ENCODE measurements around the gene FURIN. TPM values are rescaled to one million over a fixed set of nuclear protein-coding genes. Genes with fewer than 3 reads are reported as not detected.
A peak's percentile ranks its signal among the peaks of the same experiment; 100 is the strongest.

The FURIN gene
- total RNA-seq, 1 experiment from 2014 or later, result 62.0 TPM

DNA sequence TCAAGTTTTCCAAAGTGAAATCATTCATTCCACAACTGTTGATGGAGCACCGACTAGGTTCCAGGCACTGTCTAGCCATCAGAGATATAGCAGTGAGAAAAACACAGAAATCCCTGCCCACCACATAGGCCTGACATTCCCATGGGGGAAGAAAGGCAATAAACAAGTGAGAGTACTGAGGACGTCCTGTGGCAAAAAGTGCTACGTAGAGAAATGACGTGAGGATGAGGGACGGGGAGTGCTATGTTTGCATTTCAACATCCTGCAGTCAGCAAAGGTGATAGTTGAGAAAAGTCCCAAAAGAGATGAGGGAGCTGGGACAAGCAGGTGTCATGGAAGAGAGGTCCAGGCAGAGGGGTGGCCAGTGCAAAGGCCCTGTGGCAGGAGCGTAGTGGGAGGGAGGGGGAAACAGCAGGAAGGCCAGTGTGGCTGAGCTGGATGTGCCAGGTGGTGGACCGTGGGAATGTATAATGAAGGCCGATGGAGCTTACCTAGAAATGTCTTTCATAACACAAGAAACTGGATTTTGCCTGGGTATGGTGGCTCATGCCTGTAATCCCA, 10.4 kb upstream of the FURIN start:
- Histone ChIP-seq H3K4me1 (ENCODE audit: control insufficient read depth, insufficient read depth, low read length) (peaks cover 23% of the 10 kb centered on the region), H3K27me3 (ENCODE audit: control insufficient read depth, insufficient read depth, low read length) (no peaks in the 10 kb centered on the region), H3K9me3 (ENCODE audit: control insufficient read depth, insufficient read depth, low read depth, low read length) (no peaks in the 10 kb centered on the region), H3K4me3 (ENCODE audit: low read depth in 2 of 2, low read length in 2 of 2) (no peak overlapping the region), H3K27ac (ENCODE audit: low read length) (no peak overlapping the region), H3K36me3 (ENCODE audit: control insufficient read depth, insufficient read depth, low read length) (no peaks in the 10 kb centered on the region)
- ChIA-PET POLR2A (no interaction called here), CTCF (no interaction called here)
- TF ChIP-seq POLR2AphosphoS5 (IDR thresholded peaks at IDR 0.05; ENCODE audit: low read depth, low read length), result no peak
- TF ChIP-seq, protein P1, sequence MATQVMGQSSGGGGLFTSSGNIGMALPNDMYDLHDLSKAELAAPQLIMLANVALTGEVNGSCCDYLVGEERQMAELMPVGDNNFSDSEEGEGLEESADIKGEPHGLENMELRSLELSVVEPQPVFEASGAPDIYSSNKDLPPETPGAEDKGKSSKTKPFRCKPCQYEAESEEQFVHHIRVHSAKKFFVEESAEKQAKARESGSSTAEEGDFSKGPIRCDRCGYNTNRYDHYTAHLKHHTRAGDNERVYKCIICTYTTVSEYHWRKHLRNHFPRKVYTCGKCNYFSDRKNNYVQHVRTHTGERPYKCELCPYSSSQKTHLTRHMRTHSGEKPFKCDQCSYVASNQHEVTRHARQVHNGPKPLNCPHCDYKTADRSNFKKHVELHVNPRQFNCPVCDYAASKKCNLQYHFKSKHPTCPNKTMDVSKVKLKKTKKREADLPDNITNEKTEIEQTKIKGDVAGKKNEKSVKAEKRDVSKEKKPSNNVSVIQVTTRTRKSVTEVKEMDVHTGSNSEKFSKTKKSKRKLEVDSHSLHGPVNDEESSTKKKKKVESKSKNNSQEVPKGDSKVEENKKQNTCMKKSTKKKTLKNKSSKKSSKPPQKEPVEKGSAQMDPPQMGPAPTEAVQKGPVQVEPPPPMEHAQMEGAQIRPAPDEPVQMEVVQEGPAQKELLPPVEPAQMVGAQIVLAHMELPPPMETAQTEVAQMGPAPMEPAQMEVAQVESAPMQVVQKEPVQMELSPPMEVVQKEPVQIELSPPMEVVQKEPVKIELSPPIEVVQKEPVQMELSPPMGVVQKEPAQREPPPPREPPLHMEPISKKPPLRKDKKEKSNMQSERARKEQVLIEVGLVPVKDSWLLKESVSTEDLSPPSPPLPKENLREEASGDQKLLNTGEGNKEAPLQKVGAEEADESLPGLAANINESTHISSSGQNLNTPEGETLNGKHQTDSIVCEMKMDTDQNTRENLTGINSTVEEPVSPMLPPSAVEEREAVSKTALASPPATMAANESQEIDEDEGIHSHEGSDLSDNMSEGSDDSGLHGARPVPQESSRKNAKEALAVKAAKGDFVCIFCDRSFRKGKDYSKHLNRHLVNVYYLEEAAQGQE (IDR thresholded peaks at IDR 0.05; ENCODE audit: insufficient read depth in 1 of 2, low read depth in 2 of 2, low read length in 1 of 2), result no peak
- BruUV-seq (replicated peaks), result no TSS peak
- ATAC-seq (no peak), DNase-seq (ENCODE audit: low read depth, low spot score) (no peak)
- in situ Hi-C loops (cut with HindIII; ENCODE audit: low pct_unique_long_range_greater_than_20kb, low sequenced_read_pairs), result no loop called here
- intact Hi-C loops (cut with micrococcal nuclease; ENCODE audit: unreplicated experiment), result no loop called here

DNA sequence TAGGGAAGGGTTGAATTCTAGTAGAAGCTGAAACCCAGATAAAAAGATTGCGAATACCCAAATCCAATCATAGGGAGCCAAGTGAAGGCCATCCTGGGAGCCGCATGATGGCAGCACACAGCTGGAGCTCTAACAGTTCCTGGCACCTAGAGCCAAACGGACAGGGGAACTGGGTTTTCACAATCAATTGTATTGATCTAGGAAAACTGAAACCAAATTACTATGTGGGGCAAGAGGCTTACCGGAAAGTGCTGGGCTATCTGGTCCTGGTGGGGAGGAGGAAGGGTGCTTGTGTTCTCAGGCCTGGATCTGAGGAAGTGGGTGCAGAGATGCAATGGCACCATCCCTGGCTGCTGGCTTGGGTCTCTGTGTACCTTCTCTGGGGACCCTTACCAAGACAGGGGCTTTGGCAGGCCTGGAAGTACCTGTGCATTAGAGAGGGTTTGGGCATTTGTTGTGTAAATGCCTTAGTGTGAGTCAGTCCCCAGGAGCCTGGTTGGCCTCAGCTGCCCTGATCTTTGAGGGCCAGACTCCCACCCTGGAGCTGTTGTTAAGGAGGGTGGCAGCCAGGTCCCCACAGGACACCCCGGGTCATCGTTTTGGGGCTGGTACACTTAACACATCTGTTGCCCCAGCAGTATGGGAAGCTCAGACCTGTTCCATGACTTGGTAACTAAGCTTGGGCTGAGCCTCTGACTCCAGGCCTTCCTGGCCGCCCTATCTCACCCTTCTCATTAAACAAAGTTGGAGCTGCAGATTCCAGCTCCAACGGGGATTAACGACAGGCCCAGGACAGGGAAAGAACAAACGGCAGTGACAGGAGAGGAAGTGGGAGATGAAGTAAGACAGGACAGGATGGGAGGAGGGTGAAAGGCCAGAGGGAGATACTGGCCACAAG, 8.9 kb upstream of the FURIN start:
- no TSS peak for BruUV-seq (replicated peaks)
- in situ Hi-C loops (cut with HindIII; ENCODE audit: low pct_unique_long_range_greater_than_20kb, low sequenced_read_pairs) (no loop called here), intact Hi-C loops (cut with micrococcal nuclease; ENCODE audit: unreplicated experiment) (no loop called here)
- Histone ChIP-seq H3K4me3 (ENCODE audit: low read depth in 2 of 2, low read length in 2 of 2) (no peak overlapping the region), H3K36me3 (ENCODE audit: control insufficient read depth, insufficient read depth, low read length) (no peaks in the 10 kb centered on the region), H3K27me3 (ENCODE audit: control insufficient read depth, insufficient read depth, low read length) (no peaks in the 10 kb centered on the region), H3K27ac (ENCODE audit: low read length) (peak overlapping the region; percentile 32; the same call in 1 of the 2 replicates), H3K9me3 (ENCODE audit: control insufficient read depth, insufficient read depth, low read depth, low read length) (no peaks in the 10 kb centered on the region), H3K4me1 (ENCODE audit: control insufficient read depth, insufficient read depth, low read length) (peaks cover 30% of the 10 kb centered on the region)
- DNase-seq (ENCODE audit: low read depth, low spot score) (no peak), ATAC-seq (peak; percentile 46)
- ChIA-PET POLR2A (interaction anchor here (0.6 kb wide), 1 partner anchor 20 kb away, joined by 3 read pairs; no protein-coding TSS in a partner anchor), CTCF (interaction anchor here (0.6 to 0.7 kb wide), 3 partner anchors 20 to 685 kb away, joined by 3 to 5 read pairs (median 3); no protein-coding TSS in a partner anchor)
- no peak for TF ChIP-seq TCF7L2 (IDR thresholded peaks at IDR 0.05; ENCODE audit: low read depth, low read length)
- no peak for TF ChIP-seq POLR2AphosphoS5 (IDR thresholded peaks at IDR 0.05; ENCODE audit: low read depth, low read length)
- TF ChIP-seq, protein P1 (IDR thresholded peaks at IDR 0.05; ENCODE audit: insufficient read depth in 1 of 2, low read depth in 2 of 2, low read length in 1 of 2), result no peak
- TF ChIP-seq, protein P2, sequence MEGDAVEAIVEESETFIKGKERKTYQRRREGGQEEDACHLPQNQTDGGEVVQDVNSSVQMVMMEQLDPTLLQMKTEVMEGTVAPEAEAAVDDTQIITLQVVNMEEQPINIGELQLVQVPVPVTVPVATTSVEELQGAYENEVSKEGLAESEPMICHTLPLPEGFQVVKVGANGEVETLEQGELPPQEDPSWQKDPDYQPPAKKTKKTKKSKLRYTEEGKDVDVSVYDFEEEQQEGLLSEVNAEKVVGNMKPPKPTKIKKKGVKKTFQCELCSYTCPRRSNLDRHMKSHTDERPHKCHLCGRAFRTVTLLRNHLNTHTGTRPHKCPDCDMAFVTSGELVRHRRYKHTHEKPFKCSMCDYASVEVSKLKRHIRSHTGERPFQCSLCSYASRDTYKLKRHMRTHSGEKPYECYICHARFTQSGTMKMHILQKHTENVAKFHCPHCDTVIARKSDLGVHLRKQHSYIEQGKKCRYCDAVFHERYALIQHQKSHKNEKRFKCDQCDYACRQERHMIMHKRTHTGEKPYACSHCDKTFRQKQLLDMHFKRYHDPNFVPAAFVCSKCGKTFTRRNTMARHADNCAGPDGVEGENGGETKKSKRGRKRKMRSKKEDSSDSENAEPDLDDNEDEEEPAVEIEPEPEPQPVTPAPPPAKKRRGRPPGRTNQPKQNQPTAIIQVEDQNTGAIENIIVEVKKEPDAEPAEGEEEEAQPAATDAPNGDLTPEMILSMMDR (IDR thresholded peaks at IDR 0.05), result no peak
- TF ChIP-seq SIN3A (IDR thresholded peaks at IDR 0.05; ENCODE audit: borderline replicate concordance, insufficient read depth, low read depth, low read length), result no peak
